Prostate gland (tissue), 2 donors: ENCODE data around the gene MPZ. TPM values are rescaled to one million over a fixed set of nuclear protein-coding genes. Genes with fewer than 3 reads are reported as not detected.
"Not testable (repeated sequence)": the region's sequence is repeated elsewhere in the genome, so short reads cannot be mapped to it uniquely, and the experiment has no call there.

Experiments
- DNase-seq: peaks from one replicate; pipeline ENCODE4 v3.0.0-alpha.2; 2019; ENCODE audit warnings: low spot score
- H3K27ac ChIP-seq, 2 donors: fragments of 200-600 bp; sonication (generic); 2 replicates each; pipeline ENCODE4 v1.5.1; 2017 to 2019
- H3K27me3 ChIP-seq: fragments of 200-600 bp; sonication (generic); replicated peaks from 2 replicates; pipeline ENCODE4 v1.5.1; 2019; ENCODE audit not compliant: insufficient read depth
- H3K36me3 ChIP-seq, 2 donors: fragments of 200-600 bp; sonication (generic); 1 replicate in 1 of 2; 2 replicates in 1 of 2; pipeline versions ENCODE4 v1.5.1 to v1.8.1; 2017 to 2019
- H3K4me1 ChIP-seq: fragments of 200-600 bp; sonication (generic); replicated peaks from 2 replicates; pipeline ENCODE4 v1.5.1; 2019
- H3K4me3 ChIP-seq, 2 donors: fragments of 200-600 bp; sonication (generic); 2 replicates each; pipeline ENCODE4 v1.5.1; 2017 to 2019
- H3K9me3 ChIP-seq: fragments of 200-600 bp; sonication (generic); 2 replicates; pipeline ENCODE4 v1.5.1; 2017
- CTCF ChIP-seq, 4 experiments: fragments of 200-600 bp in 2 of 4; fragments of 450-650 bp in 2 of 4; sonication (generic) in 2 of 4; IDR thresholded peaks; 1 replicate in 3 of 4; 2 replicates in 1 of 4; pipeline ENCODE4 v1.5.1; 2016 to 2019; ENCODE audit warnings: antibody characterized with exemption in 4 of 4, mild to moderate bottlenecking in 2 of 4, moderate library complexity in 2 of 4
- POLR2A ChIP-seq: fragments of 450-650 bp; IDR thresholded peaks from one replicate; pipeline ENCODE4 v1.6.1; 2016; ENCODE audit warnings: antibody characterized with exemption, mild to moderate bottlenecking
- POLR2AphosphoS5 ChIP-seq: sonication (generic); formaldehyde crosslinking; IDR thresholded peaks from one replicate; pipeline ENCODE4 v1.6.1; 2017; ENCODE audit warnings: antibody characterized with exemption
- WGBS: methylation state at CpG from one replicate; pipeline ENCODE4 v1.1.5; 2018; 5-methylcytosine and 5-hydroxymethylcytosine counted together
- intact Hi-C: fragments of 100-400 bp; cut with DNase I; formaldehyde crosslinking; loops from one replicate; pipeline ENCODE4 v1.14.2; 2022
- total RNA-seq, 2 donors: library from RNA; depleted of rRNA; stranded (reverse); fragments of >200 nt; gene quantifications; one replicate each; pipeline ENCODE4 v1.1.0, GENCODE V29; 2016

MPZ gene
- total RNA-seq, 2 donors from 2014 or later = 2.2 to 7.3 TPM

- intact Hi-C loops = no loop called here
- WGBS = 72% methylated on average over 1 of the region's 1 CpG
- no peaks in the 10 kb centered on the region for H3K9me3 ChIP-seq
These were observed 50.0 kb downstream of the MPZ start for GRCh38 chr1:161259765-161260164.

DNA sequence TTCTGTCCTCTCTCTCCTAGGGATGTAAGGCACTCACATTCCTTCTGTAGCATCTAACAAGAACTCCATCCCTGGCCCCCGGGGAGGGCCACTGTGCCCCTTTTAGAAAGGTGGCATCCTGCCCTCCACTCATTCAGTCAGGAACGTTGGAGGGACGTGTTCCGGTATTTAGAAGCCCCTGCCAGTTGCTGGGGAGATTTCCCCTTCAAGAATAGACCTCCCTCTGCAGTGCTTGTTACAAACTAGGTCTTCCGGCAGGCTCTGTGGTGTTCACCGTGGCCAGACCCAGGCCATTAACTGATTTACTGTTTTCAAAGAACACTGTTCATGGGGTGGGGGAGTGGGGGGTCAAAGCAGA is 50.4 kb downstream of the MPZ start:
- H3K9me3 ChIP-seq = no peaks in the 10 kb centered on the region
- no peak overlapping the region for H3K27ac ChIP-seq
- no peaks in the 10 kb centered on the region for H3K36me3 ChIP-seq
- no peaks in the 10 kb centered on the region for H3K27me3 ChIP-seq
- 28% methylated on average over 6 of the region's 6 CpGs for WGBS
- TF ChIP-seq POLR2AphosphoS5 (no peak), CTCF (IDR thresholded peaks at IDR 0.05) (no peak), POLR2A (no peak)
- H3K4me3 ChIP-seq = peak overlapping the region in 1 of 2 donors; percentile 26
- no peaks in the 10 kb centered on the region for H3K4me1 ChIP-seq
- intact Hi-C loops = no loop called here
- DNase-seq = no peak

More at GRCh38 chr1:161259765-161260164, 50.0 kb downstream of the MPZ start:
- Histone ChIP-seq H3K27ac (no peak overlapping the region), H3K36me3 (no peaks in the 10 kb centered on the region), H3K4me3 (no peak overlapping the region), H3K27me3 (no peaks in the 10 kb centered on the region), H3K4me1 (no peaks in the 10 kb centered on the region)
- TF ChIP-seq CTCF (IDR thresholded peaks at IDR 0.05) (no peak), POLR2AphosphoS5 (no peak), POLR2A (no peak)
- no peak for DNase-seq

GRCh38 chr1:161258439-161259344 is 51.1 kb downstream of the MPZ start, which contains the start of gene PCP4L1:
TSS of gene PCP4L1 (plus strand) at chr1:161258745. CDS start at chr1:161258975, 230 bp downstream.
- Histone ChIP-seq H3K27me3 (no peaks in the 10 kb centered on the region), H3K4me1 (no peaks in the 10 kb centered on the region), H3K4me3 (peak within 1 kb of the TSS; percentile 26 to 35), H3K9me3 (no peaks in the 10 kb centered on the region), H3K36me3 (no peaks in the 10 kb centered on the region), H3K27ac (no peak within 1 kb of the TSS)
- peak; percentile 57 for TF ChIP-seq POLR2AphosphoS5
- peak; percentile 67 for TF ChIP-seq POLR2A
- no peak for TF ChIP-seq CTCF (IDR thresholded peaks at IDR 0.05)
- DNase-seq = peak; percentile 77
- 1% methylated on average over 47 of the region's 62 CpGs for WGBS
- intact Hi-C loops = no loop called here

DNA sequence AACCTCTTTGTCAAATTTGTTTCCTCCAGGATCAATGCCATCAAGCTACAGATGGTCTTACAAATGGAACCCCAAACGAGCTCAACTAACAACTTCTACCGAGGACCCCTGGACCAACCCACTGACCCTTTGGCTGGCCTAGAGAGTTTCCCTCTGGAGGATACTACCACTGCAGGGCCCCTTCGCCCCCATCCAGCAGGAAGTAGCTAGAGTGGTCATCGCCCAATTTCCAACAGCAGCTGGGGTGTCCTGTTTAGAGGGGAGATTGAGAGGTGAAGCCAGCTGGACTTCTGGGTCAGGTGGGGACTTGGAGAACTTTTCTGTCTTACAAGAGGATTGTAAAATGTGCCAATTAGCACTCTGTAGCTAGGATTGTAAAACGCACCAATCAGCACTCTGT is 52.7 kb downstream of the MPZ start:
- H3K9me3 ChIP-seq, H3K4me3 ChIP-seq, H3K36me3 ChIP-seq, intact Hi-C loops, DNase-seq, H3K27me3 ChIP-seq, H3K4me1 ChIP-seq, H3K27ac ChIP-seq: not testable (repeated sequence)
- 96% methylated on average over 5 of the region's 5 CpGs for WGBS

DNA sequence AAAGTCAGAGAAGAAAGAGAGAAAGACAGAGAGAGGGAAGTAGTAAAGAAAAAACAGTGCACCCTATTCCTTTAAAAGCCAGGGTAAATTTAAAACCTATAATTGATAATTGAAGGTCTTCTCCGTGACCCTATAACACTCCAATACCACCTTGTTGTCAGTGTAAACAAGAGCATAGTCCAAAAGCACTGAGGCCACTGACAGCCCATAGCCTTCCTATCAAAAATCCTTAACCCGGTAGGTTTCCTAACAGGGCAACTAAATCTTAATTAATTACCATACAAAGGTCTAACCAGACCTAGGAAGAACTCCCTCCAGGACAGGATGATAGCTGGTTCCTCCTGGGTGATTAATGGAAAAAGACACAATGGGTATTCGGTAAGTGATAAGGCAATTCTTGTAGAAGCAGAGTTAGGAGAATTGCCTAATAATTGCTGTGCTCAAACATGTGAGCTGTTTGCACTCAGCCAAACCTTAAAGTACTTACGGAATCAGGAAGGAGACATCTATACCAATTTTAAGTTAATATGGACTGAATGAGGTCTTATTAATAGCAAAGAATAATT is 53.7 kb downstream of the MPZ start:
- H3K9me3 ChIP-seq, DNase-seq, H3K36me3 ChIP-seq, H3K27ac ChIP-seq, intact Hi-C loops, H3K4me1 ChIP-seq, H3K4me3 ChIP-seq, H3K27me3 ChIP-seq: not testable (repeated sequence)
- WGBS = 61% methylated on average over 4 of the region's 4 CpGs

DNA sequence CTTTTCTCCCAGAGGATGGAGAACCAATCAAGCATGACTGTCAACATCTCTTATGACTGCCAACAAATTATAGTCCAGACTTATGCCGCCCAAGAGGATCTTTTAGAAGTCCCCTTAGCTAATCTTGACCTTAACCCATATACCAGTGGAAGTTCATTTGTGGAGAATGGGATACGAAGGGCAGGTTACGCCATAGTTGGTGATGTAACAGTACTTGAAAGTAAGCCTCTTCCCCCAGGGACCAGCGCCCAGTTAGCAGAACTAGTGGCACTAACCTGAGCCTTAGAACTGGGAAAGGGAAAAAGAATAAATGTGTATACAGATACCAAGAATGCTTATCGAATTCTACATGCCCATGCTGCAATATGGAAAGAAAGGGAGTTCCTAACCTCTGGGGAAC is 54.5 kb downstream of the MPZ start:
- H3K4me1 ChIP-seq, DNase-seq, H3K4me3 ChIP-seq, H3K9me3 ChIP-seq, H3K36me3 ChIP-seq, H3K27me3 ChIP-seq, intact Hi-C loops, H3K27ac ChIP-seq: not testable (repeated sequence)
- WGBS = 84% methylated on average over 5 of the region's 5 CpGs

Other genes starting within 250 kb of the MPZ start
- gene ARHGAP30, start 240.1 kb downstream of the MPZ start, total RNA-seq = 1 to 10 TPM; 3.2 to 5.3 TPM
- gene NECTIN4, start 220.4 kb downstream of the MPZ start, total RNA-seq = 10 to 100 TPM in 1 of 2 donors, 1 to 10 TPM in 1; 9.6 to 18.6 TPM
- 10 to 100 TPM; 24.8 to 33.3 TPM for gene KLHDC9, start 211.6 kb downstream of the MPZ start, total RNA-seq
- gene PFDN2, start 191.9 kb downstream of the MPZ start, total RNA-seq = 10 to 100 TPM; 33.6 to 36.0 TPM
- 10 to 100 TPM; 31.1 to 51.7 TPM for gene NIT1, start 191.9 kb downstream of the MPZ start, total RNA-seq
- gene DEDD, start 177.3 kb downstream of the MPZ start, total RNA-seq = 10 to 100 TPM; 30.1 to 41.5 TPM
- gene UFC1, start 156.0 kb downstream of the MPZ start, total RNA-seq = 10 to 100 TPM; 71.3 to 72.8 TPM
- 10 to 100 TPM; 28.1 to 32.1 TPM for gene USP21, start 150.5 kb downstream of the MPZ start, total RNA-seq
- gene PPOX, start 143.5 kb downstream of the MPZ start, total RNA-seq = 10 to 100 TPM; 13.8 to 42.6 TPM
- gene B4GALT3, start 132.5 kb downstream of the MPZ start, total RNA-seq = 10 to 100 TPM; 38.2 to 68.7 TPM
- gene ADAMTS4, start 110.9 kb downstream of the MPZ start, total RNA-seq = 1 to 10 TPM in 1 of 2 donors, under 1 TPM in 1; 0.55 to 3.4 TPM
- gene NDUFS2, start 107.6 kb downstream of the MPZ start, total RNA-seq = 100 to 1,000 TPM; 108 to 111 TPM
- 10 to 100 TPM in 1 of 2 donors, 1 to 10 TPM in 1; 3.6 to 22.4 TPM for gene FCER1G, start 94.7 kb downstream of the MPZ start, total RNA-seq
- gene APOA2, start 86.3 kb downstream of the MPZ start, total RNA-seq = not detected
- 10 to 100 TPM in 1 of 2 donors, 1 to 10 TPM in 1; 7.5 to 15.6 TPM for gene TOMM40L, start 83.9 kb downstream of the MPZ start, total RNA-seq
- not detected for gene NR1I3, start 71.8 kb downstream of the MPZ start, total RNA-seq
- gene PCP4L1, start 51.2 kb downstream of the MPZ start, total RNA-seq = 10 to 100 TPM in 1 of 2 donors, 1 to 10 TPM in 1; 7.6 to 10.1 TPM
- 100 to 1,000 TPM in 1 of 2 donors, 10 to 100 TPM in 1; 59.0 to 107 TPM for gene SDHC, start 4.4 kb upstream of the MPZ start, total RNA-seq
- gene CFAP126, start 57.9 kb upstream of the MPZ start, total RNA-seq = not detected
- gene FCGR2A, start 195.5 kb upstream of the MPZ start, total RNA-seq = 10 to 100 TPM in 1 of 2 donors, 1 to 10 TPM in 1; 8.5 to 21.2 TPM
- 1 to 10 TPM in 1 of 2 donors, under 1 TPM in 1; 0.64 to 4.9 TPM for gene HSPA6, start 214.6 kb upstream of the MPZ start, total RNA-seq
- gene FCGR3A, start 239.8 kb upstream of the MPZ start, total RNA-seq = 1 to 10 TPM; 6.9 to 7.4 TPM